ENCODE measurements around the gene GTPBP10. TPM values are rescaled to one million over a fixed set of nuclear protein-coding genes. Genes with fewer than 3 reads are reported as not detected.

GTPBP10 gene, protein sequence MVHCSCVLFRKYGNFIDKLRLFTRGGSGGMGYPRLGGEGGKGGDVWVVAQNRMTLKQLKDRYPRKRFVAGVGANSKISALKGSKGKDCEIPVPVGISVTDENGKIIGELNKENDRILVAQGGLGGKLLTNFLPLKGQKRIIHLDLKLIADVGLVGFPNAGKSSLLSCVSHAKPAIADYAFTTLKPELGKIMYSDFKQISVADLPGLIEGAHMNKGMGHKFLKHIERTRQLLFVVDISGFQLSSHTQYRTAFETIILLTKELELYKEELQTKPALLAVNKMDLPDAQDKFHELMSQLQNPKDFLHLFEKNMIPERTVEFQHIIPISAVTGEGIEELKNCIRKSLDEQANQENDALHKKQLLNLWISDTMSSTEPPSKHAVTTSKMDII
- 32.6 and 36.2 TPM in 2 replicates for total RNA-seq

DNA sequence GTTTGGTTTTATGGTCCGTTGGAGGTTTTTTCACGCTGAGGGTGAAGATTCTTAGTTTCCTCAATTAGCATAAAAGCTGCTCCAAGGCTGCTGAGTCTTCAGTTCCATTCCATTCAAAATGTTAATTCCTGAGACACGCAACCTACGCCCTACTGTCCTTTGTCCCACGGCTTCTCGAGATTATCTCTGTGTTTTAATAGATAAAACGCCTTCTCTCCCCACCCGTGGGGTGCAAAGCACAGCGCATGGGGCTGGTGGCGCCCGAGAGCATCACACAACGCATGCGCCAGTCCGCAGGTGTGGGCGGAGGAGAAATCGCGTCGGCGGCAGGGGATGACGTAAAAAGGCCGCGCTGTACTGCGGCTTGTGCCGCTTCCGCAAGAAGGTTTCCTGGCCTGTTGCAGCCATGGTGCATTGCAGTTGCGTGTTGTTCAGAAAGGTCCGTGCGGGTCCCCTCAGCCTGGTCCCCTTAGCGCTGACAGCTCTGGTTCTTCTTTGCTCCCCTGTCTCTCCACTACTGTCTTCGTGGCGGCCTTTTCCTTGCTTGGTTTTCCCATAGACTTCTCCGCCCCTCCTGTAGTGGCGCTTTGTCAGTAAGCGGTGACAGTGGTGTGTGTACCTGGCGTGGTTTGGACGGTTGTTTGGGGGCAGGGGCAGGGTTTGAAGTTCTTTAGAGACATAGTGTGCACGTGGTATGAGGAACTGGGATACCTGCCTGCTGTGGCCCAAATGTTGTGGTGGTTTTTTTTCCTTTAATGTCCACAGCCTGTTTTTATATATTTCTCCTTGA is at the start of gene GTPBP10:
TSS of gene GTPBP10 (plus strand) at position 381 of the 790 bp plus-strand sequence. CDS start at position 407, 26 bp downstream.
- Mint-ChIP-seq H3K27ac (peak within 1 kb of the TSS; percentile 97), H3K36me3 (ENCODE audit: low read depth) (peaks cover 22% of the 10 kb centered on the region), H3K9me3 (no peaks in the 10 kb centered on the region), H3K4me1 (ENCODE audit: low read depth) (peaks cover 38% of the 10 kb centered on the region), H3K4me3 (peak within 1 kb of the TSS; percentile 91), H3K27me3 (ENCODE audit: insufficient read depth) (no peaks in the 10 kb centered on the region)
- peak; percentile 94 for DNase-seq (ENCODE audit: low spot score)
- intact Hi-C loops (cut with micrococcal nuclease): loop anchor here (1.0 to 5.0 kb wide), 8 partner anchors 41 to 1901 kb away; partner anchors contain the start of genes ANKIB1, CFAP69, CLDN12 and KRIT1

DNA sequence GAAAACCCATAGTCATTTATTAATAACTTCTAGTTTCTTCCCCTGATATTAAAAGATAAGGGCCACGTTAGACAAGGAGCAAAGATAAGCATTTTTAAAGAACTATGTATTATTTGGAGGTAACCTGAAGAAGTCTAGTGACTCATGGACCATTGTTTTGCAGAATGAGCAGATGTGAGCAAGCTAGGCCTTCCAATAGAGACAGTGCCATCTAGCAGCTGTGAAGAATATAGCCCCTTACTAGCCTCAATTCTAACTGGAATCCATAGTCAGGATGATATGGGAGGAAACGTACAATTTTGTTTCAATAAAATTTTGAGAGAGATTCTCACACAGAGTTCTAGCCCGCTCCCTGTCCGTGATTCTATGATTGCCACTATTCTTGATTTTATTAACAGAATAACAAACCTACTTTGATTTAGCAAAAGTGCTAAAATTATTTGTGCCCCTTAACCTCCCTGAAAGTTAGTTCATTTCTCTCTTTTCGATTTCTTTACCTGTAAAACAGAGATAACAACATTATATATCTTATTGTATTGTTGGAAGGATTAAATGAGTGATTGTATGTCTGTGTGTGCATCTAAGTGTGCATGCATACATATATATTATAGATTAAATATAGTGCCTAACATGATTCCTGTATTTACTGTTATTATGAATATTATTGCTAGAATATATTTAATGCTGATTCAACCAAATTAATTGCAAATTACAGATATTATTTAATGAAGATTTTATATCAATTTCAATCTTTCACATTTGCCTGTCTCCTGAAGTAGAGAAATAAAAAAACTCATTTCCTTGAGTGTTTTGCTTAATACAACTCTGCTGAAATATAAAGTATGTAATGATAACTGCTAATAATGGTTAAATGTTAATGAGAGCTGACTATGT is 48.1 kb upstream of the GTPBP10 start:
- Mint-ChIP-seq H3K36me3 (ENCODE audit: low read depth) (no peaks in the 10 kb centered on the region), H3K27ac (no peak overlapping the region), H3K9me3 (peaks cover 2% of the 10 kb centered on the region), H3K4me1 (ENCODE audit: low read depth) (no peaks in the 10 kb centered on the region), H3K27me3 (ENCODE audit: insufficient read depth) (peaks cover 2% of the 10 kb centered on the region), H3K4me3 (no peak overlapping the region)
- intact Hi-C loops (cut with micrococcal nuclease): loop anchor here (1.0 to 2.0 kb wide), 2 partner anchors 128 to 144 kb away; partner anchors contain the start of gene STEAP1
- DNase-seq (ENCODE audit: low spot score): no peak

DNA sequence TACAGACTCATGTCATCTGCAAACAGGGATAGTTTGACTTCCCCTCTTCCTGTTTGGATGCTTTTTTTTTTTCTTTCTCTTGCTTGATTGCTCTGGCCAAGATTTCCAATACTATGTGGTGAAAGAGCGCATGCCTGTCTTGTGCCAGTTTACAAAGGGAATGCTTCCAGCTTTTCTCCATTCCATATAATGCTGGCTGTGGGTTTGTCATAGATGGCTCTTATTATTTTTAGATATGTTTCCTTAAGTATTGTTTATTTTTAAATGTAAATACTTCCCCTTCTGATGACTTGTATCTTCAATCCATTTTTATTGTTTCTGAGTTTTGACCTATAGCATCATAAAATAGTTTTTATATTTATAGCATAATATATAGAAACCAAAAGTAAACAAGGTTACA is 43.3 kb upstream of the GTPBP10 start:
- Mint-ChIP-seq H3K9me3 (no peaks in the 10 kb centered on the region), H3K27ac (no peak overlapping the region), H3K27me3 (ENCODE audit: insufficient read depth) (peaks cover 3% of the 10 kb centered on the region), H3K36me3 (ENCODE audit: low read depth) (no peaks in the 10 kb centered on the region), H3K4me3 (no peak overlapping the region), H3K4me1 (ENCODE audit: low read depth) (no peaks in the 10 kb centered on the region)
- intact Hi-C loops (cut with micrococcal nuclease): no loop called here
- DNase-seq (ENCODE audit: low spot score): no peak

DNA sequence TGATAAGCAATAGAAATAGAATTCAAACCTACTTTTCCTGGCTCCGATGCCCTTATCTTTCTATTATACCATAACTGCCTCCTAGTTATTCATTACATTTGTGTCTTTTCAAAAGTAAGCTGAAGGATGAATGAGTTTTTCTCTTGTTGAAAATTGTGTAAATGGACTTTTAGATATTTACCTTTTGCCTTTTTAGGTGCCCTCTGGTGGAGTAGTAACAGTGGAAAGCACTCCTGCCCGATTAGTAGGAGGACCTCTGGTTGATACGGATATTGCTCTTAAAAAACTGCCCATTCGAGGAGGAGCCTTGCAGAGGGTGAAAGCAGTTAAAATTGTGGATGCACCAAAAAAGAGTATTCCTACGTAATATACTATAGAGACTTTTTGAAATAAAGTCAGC is 36.6 kb upstream of the GTPBP10 start:
- Mint-ChIP-seq H3K4me3 (no peak overlapping the region), H3K36me3 (ENCODE audit: low read depth) (no peaks in the 10 kb centered on the region), H3K27ac (no peak overlapping the region), H3K27me3 (ENCODE audit: insufficient read depth) (peaks cover 2% of the 10 kb centered on the region), H3K4me1 (ENCODE audit: low read depth) (no peaks in the 10 kb centered on the region), H3K9me3 (no peaks in the 10 kb centered on the region)
- DNase-seq (ENCODE audit: low spot score): no peak
- intact Hi-C loops (cut with micrococcal nuclease): no loop called here

DNA sequence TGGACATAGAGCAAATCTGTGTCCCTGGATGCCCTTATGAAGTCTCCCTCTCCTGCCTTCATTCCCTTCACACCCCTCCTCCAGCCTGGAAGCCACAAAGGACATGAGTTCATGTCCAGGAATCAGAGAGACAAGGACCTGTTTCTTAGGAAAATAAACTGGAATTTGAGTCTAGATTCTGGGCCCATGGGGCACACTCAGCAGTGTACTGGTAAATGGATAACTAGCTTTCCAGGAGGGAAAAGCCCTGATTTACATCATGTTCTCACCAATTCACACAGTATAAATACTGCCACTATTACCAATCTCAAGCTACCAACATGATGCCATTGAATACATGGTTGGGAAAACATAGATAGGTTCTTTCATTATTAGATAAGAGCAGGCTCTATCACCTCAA is 35.3 kb upstream of the GTPBP10 start:
- H3K27ac Mint-ChIP-seq: no peak overlapping the region
- H3K36me3 Mint-ChIP-seq (ENCODE audit: low read depth): no peaks in the 10 kb centered on the region
- no peaks in the 10 kb centered on the region for H3K9me3 Mint-ChIP-seq
- no peak overlapping the region for H3K4me3 Mint-ChIP-seq
- peaks cover 2% of the 10 kb centered on the region for H3K27me3 Mint-ChIP-seq (ENCODE audit: insufficient read depth)
- H3K4me1 Mint-ChIP-seq (ENCODE audit: low read depth): no peaks in the 10 kb centered on the region
- no peak for DNase-seq (ENCODE audit: low spot score)
- intact Hi-C loops (cut with micrococcal nuclease): no loop called here

DNA sequence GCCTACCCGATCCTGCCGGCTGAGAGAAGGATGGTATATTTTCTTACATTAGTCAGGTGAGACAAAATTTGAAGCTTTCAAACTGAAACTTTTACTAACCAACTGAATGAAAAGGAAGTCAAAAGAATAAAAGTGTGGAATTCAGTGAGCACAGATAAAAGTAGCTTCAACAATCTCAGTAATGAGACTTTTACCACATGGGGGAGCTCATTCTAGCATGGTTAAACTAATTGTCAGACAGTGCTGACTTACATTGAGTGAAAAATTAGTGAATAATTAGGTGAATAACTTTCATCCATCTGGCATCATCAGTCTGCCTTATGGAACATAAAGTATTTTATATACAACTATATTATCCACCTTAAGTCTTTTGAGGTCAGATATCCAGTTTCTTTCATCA is 33.8 kb upstream of the GTPBP10 start:
- Mint-ChIP-seq H3K9me3 (no peaks in the 10 kb centered on the region), H3K4me3 (no peak overlapping the region), H3K27ac (no peak overlapping the region), H3K27me3 (ENCODE audit: insufficient read depth) (peaks cover 2% of the 10 kb centered on the region), H3K36me3 (ENCODE audit: low read depth) (no peaks in the 10 kb centered on the region), H3K4me1 (ENCODE audit: low read depth) (no peaks in the 10 kb centered on the region)
- intact Hi-C loops (cut with micrococcal nuclease): loop anchor here (1.0 kb wide), 1 partner anchor 115 kb away; no protein-coding TSS in a partner anchor
- no peak for DNase-seq (ENCODE audit: low spot score)

DNA sequence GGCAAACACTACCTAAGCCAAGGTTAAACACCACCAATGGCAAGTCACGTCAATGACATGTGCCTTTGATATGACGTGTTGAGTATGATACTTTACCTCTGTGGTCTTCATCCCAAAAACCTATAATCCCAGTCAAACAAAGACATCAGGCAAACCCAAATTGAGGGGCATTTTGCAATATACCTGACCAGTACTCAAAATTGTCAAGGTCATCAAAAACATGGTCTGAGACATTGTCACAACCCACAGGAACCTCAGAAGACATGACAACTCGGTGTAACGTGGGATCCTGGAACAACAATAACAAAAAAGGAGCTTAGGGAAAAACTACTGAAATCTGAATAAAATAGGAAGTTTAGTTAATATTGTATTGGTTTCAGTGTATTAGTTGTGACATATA is 32.6 kb upstream of the GTPBP10 start:
- Mint-ChIP-seq H3K4me1 (ENCODE audit: low read depth) (no peaks in the 10 kb centered on the region), H3K27ac (no peak overlapping the region), H3K4me3 (no peak overlapping the region), H3K27me3 (ENCODE audit: insufficient read depth) (peaks cover 5% of the 10 kb centered on the region), H3K36me3 (ENCODE audit: low read depth) (no peaks in the 10 kb centered on the region), H3K9me3 (no peaks in the 10 kb centered on the region)
- intact Hi-C loops (cut with micrococcal nuclease): no loop called here
- DNase-seq (ENCODE audit: low spot score): no peak

DNA sequence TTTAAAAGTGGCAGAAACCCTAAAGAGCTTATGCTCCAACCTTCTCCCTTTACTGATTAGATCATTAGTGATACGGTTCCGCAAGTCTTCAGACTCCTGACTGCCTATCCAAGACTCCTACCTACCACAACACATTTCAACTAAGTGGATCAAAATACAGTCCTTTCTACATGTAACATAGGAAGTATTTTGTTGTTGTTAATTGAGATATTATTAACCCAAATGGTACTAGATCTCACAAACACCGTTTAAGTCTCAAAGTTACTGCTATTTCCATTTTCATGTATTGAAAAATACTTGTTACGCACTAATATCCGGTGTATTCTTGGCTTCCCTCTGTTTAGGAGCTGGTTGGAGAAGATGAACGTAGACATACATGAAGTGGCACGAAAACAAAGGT is 26.5 kb upstream of the GTPBP10 start:
- Mint-ChIP-seq H3K27me3 (ENCODE audit: insufficient read depth) (peaks cover 44% of the 10 kb centered on the region), H3K27ac (no peak overlapping the region), H3K36me3 (ENCODE audit: low read depth) (no peaks in the 10 kb centered on the region), H3K4me3 (no peak overlapping the region), H3K4me1 (ENCODE audit: low read depth) (no peaks in the 10 kb centered on the region), H3K9me3 (no peaks in the 10 kb centered on the region)
- no peak for DNase-seq (ENCODE audit: low spot score)
- intact Hi-C loops (cut with micrococcal nuclease): no loop called here

DNA sequence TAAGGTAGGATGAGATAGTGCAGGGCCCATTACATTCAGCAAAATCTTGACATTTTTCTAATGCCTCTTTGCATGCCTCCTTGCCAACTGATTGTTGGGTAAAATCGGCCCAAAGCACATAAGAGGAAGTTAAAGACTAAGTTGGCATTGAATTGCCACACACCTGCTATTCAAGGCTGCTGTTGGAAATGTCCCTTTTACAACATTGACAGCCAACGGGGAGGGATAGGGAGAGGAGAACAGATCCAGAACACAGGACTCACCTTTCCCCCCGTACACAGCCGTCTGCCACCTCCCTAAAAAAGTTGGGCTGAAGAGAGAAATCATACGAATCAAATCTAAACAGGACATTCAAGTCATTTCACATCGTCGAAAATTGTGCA is 26.1 kb upstream of the GTPBP10 start:
- Mint-ChIP-seq H3K9me3 (no peaks in the 10 kb centered on the region), H3K27me3 (ENCODE audit: insufficient read depth) (peaks cover 47% of the 10 kb centered on the region), H3K27ac (no peak overlapping the region), H3K36me3 (ENCODE audit: low read depth) (no peaks in the 10 kb centered on the region), H3K4me1 (ENCODE audit: low read depth) (no peaks in the 10 kb centered on the region), H3K4me3 (no peak overlapping the region)
- intact Hi-C loops (cut with micrococcal nuclease): no loop called here
- DNase-seq (ENCODE audit: low spot score): no peak

DNA sequence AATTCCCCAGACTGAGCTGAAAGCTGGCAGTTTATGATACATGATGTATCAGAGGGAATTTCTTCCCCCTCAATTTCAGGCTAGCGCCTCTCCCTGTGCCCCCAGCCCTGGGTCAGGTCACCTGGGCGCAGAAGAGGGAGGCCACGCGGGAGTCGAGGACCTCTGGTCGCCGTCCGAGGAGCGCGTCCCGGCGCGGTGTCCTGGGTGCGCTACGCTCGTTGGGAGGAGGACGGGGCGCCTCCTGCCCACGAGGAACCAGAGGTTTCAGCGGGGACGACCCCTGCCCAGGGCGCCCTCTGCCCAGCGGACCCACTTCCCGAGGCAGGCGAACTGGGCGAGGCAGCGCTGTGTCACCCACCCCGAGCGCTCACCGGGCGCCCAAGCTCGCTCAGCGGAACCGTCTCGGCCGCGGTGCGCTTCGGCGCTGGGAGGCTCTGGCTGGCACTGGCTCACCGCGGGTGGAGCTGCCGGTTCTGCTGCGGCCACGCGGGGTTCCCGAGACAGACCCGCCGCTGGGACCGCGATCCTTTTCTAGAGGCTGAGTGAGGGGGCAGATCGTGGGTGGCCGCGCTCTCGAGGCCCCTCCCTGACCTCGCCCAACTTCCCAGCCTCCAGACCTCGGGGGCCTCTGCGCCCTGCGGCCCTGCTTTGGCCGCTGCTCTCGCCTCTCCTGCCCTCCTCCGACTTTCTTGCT is 25.6 kb upstream of the GTPBP10 start, which contains the start of gene FAM237B:
TSS of gene FAM237B (minus strand) at position 504 of the 694 bp plus-strand sequence. CDS start 1,556 bp downstream, outside the sequence.
- no peak for DNase-seq (ENCODE audit: low spot score)
- H3K36me3 Mint-ChIP-seq (ENCODE audit: low read depth): no peaks in the 10 kb centered on the region
- intact Hi-C loops (cut with micrococcal nuclease): no loop called here
- H3K27ac Mint-ChIP-seq: no peak within 1 kb of the TSS
- peaks cover 48% of the 10 kb centered on the region for H3K27me3 Mint-ChIP-seq (ENCODE audit: insufficient read depth)
- no peak within 1 kb of the TSS for H3K4me3 Mint-ChIP-seq
- H3K4me1 Mint-ChIP-seq (ENCODE audit: low read depth): no peaks in the 10 kb centered on the region
- no peaks in the 10 kb centered on the region for H3K9me3 Mint-ChIP-seq

DNA sequence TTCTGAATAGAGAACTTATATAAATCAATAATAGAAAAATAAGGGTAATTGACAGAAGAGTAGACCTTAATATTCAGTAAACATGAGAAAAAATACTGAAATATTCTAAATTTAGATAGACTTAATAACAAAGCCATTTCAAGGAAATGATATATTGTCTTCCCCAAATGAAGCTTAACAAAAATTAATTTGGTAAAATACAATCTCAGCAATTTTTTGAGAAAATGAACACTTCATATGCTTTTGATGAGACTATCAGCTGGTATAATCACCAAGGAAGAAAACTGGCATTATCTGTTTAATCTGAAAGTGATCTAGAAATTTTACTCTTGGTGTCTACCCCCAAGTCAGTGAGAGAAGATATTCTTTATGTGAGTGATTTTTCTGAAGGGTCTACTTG is 23.7 kb upstream of the GTPBP10 start:
- intact Hi-C loops (cut with micrococcal nuclease): no loop called here
- Mint-ChIP-seq H3K4me1 (ENCODE audit: low read depth) (no peaks in the 10 kb centered on the region), H3K36me3 (ENCODE audit: low read depth) (no peaks in the 10 kb centered on the region), H3K27ac (no peak overlapping the region), H3K9me3 (no peaks in the 10 kb centered on the region), H3K27me3 (ENCODE audit: insufficient read depth) (peaks cover 50% of the 10 kb centered on the region), H3K4me3 (no peak overlapping the region)
- no peak for DNase-seq (ENCODE audit: low spot score)

DNA sequence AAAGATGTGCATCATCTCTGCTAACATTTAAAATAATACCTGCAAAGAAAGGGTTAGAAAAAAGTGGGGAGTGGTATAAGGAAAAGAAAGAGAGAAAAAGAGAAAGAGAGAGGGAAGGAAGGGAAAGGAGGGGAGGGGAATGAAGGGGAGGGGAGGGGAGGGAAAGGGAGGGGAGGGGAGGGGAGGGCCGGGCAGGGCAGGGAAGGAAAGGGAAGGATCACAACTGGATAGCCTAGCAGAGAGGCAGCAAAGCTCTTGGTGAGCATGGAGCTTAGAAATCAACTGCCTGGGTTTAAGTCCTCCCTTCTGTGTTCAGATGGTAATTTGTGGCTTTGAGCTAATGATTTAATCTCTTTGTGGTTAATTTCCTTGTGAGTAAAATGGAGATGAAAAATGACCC is 20.0 kb upstream of the GTPBP10 start:
- H3K9me3 Mint-ChIP-seq: no peaks in the 10 kb centered on the region
- intact Hi-C loops (cut with micrococcal nuclease): no loop called here
- no peak overlapping the region for H3K4me3 Mint-ChIP-seq
- H3K27ac Mint-ChIP-seq: no peak overlapping the region
- DNase-seq (ENCODE audit: low spot score): no peak
- no peaks in the 10 kb centered on the region for H3K4me1 Mint-ChIP-seq (ENCODE audit: low read depth)
- H3K36me3 Mint-ChIP-seq (ENCODE audit: low read depth): no peaks in the 10 kb centered on the region
- peaks cover 29% of the 10 kb centered on the region for H3K27me3 Mint-ChIP-seq (ENCODE audit: insufficient read depth)
